HG02943 (cell line): ENCODE results near the gene CARD10.

Source experiments
- ATAC-seq: cut with Tn5 transposase; IDR thresholded peaks from one replicate; pipeline ENCODE4 v1.9.1; 2021; ENCODE audit warnings: mild to moderate bottlenecking, low read depth, moderate library complexity; ENCODE audit not compliant: unreplicated experiment

CARD10 gene

DNA sequence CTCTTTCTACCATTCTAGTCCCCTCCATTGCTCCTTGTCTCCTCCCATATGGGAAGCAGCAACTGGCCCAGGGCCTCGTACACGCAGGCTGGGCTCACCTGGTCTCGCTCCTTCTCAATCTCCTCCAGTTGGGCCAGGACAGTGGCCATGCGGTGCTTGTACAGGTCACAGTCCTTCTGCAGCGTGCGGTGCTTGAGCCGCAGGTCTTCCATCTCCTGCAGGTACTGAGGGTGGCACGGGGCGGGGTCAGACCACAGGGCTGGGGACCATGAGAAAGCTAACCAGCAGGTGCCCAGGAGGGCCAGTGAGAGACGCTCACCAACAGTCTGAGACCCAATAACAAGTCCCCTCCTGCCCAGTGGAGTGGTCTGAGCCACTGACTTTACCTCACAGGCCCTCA is 11.5 kb downstream of the CARD10 start:
- ATAC-seq = no peak

DNA sequence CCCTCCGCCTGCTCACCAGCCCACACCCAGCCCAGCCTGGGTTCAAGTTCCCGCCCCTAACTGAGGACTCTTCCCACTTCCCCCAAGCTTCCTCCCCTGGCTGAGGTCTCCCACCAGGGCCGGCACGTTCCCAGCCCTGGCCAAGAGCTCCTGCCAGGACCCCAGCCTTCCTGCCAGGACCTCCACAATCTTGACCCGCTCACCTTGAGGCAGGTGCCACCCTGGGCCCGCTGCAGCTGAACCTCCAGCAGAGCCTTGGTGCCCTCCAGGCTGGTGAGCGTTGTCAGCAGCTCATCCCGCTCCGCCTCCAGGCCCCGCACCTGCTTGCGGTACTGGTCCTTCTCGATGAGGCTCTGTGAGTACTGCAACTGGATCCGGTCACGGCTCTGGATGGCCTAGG is 13.2 kb downstream of the CARD10 start:
- no peak for ATAC-seq

DNA sequence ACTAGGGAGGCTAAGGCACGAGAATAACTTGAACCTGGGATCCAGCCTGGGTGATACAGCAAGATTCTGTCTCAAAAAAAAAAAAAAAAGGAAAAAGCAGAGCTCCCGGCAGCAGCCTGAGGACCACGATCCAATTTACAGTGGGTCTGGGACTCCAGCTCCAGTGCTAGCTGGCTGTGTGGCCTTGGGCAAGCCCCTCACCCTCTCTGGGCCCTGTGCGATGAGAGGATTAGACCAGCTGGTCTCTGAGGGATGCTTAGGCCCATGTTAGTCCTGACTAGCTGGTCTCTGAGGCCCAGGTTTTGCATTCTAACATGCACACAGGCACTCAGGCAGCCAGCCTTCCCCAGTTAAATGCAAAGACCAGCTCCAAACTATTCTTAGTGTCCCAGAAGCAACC is 13.7 kb downstream of the CARD10 start:
- no peak for ATAC-seq

DNA sequence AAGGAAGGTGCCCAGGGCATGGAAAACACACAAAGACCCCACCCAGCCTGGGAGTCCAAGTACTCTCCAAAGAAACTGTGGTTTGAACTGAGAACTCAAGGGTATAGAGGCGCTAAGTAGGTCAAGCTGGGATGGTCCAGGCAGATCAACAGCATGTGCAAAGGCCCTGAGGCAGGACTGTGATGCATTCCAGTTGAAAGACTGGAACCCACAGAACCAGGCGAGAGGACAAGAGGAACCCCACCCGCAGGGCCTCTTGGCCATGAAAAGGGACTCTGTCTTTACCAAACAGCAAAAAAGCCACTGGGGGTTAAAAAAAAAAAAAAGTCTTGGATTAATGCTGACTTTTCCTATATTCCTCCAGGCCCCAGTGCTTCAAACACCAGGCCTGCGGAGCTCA is 14.3 kb downstream of the CARD10 start:
- no peak for ATAC-seq

GRCh38 chr22:37503850-37504249 is 15.4 kb downstream of the CARD10 start:
- ATAC-seq = no peak

DNA sequence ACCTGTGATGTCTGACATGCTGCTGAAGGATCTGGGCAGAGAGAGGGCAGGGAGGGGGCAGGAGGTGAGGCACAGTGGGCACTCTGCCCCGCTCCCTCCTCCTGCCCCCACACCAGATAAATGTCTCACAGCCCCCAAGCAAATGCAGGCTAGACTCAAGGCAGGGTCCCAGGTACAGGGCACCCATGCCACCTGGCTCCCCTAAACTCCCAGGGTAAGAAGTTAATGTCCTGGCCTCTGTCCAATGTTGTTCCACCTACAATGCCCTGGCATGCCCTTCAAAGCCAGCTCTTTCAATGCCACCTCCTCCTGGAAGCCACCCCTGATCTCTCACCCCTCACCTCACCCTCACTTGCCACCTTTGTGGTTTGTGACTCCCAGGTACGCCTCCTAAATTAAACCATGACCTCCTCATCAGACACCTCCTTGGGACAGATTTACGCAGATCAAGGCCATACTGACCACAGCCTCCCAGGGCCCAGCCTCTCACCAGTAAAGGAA is 16.0 kb downstream of the CARD10 start:
- ATAC-seq = no peak

DNA sequence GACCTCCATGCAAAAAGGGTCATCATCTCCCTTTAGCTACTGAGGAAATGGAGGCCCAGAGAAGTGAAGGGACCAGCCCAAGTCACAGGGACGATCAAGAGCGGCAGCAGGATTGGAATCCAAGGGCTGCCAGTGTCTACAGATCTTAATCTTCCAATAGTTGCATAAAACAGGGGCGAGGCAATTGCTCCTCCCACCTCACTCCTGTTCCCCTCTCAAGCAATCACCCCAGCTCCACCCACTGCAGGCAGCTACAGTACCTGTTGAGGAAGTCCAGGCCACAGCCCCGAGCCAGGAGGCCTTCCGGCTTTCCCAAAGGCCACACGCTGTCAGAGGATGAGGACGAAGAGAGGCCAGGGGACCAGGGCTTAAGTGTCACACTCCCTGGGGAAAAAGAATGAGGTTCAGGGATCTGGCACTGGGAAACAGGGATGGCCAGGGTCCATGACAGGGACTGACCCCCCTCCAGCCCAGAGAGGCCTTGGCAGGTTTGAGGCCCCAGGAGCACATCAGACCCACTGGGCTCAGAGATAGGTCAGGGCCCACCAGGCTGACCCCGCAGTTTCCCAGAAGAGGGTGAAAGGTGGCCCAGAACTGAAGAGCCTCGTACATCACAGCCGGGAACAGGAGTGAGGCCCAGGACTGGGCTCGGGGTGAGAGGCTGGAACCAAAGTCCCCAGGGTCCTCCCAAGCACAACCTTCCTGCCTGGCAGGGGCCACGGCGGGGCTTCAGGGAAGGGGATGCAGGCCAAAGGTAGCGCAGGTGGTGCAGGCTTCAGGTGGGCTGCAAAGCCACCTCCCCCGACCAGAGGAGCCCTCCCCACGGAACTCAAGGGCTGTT is 16.7 kb downstream of the CARD10 start:
- ATAC-seq = no peak

- ATAC-seq = no peak
Measured at GRCh38 chr22:37501610-37502341, 17.4 kb downstream of the CARD10 start.

GRCh38 chr22:37500745-37501609 is 18.2 kb downstream of the CARD10 start:
- ATAC-seq = no peak

GRCh38 chr22:37499789-37500540 is 19.2 kb downstream of the CARD10 start:
- no peak for ATAC-seq

DNA sequence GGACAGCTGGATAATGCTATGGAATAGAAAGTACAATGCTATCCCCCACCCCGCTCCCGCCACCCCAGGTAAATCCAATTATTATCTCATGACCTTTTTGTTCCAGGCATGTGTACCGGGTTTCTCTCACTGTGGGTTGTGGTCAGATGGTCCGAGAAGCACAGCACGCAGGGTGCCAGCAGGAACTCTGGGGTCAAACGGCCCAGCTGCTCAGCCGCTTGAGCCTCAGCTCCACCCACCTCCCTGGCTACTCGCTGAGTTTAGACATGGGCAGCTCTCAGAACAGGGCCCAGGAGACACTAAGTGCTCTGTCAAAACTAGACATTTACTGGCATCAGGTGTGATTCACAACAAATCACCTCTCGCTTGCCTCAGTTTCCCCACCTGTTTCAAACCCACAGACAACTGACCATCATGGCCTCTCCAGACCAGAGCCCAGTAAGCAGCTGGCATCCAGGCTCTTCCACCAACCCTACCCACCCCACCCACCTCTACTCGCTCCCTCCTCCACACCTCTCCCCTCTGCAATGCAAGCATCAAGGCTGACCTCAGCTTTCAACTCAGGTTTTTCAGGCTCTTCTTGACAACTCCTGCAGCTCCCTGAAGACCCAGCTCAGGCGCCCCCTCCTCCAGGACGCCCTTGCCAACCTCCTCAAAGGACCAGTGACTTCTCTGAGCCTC is 20.0 kb downstream of the CARD10 start:
- no peak for ATAC-seq

DNA sequence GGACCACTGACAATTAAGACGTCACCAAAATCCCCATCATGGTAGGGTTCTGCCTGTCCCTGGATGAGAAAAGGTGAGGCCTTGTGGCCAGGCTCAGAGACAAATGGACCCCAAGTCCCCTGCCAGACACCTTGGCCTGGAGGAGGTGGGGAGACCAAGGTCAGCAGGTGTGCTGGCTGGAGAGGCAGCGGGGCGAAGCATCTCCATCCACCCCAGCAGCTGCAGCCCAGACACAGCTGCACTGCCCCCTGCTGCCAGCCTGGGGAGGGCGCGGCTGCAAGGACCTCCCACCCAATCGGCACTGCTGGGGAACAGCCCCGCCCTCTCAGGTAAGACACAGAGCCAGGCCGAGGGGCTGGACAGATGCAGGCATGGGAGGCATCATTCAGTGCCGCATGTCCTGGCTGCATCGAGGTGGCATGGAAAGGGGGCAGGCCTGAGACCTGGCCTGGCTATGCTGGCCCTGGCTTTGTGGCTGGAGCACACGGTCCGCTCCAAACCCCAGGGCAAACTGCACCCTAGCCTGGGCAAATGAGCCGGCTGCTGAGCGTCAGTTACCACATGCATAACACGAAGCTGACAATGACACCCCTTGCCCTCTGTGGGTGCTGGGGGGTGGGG is 20.8 kb downstream of the CARD10 start:
- ATAC-seq = no peak

DNA sequence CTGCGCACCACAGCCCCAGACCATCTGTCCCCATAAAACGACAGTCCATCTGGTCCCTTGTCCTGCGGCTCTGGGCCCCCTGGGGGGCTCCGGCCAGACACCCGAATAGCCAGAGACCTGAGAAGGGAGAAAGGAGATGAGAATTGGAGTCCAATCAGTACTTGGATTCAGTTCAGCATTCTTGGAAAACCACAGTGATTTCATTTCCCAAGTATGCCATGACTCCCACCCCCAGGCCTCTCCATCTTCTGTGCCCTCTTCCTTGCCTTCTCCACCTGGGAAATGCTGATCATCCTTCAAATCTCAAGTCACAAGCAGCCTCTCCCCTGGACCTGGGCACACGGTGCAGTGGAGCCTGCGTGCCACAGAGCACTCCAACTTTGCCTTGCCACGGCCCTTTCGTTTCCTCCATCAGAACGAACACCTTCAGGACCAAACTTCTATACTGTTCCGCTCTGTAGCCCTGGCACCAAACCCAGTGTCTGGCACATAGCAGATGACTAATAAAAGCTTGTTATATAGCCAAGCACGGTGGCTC is 22.1 kb downstream of the CARD10 start:
- no peak for ATAC-seq

DNA sequence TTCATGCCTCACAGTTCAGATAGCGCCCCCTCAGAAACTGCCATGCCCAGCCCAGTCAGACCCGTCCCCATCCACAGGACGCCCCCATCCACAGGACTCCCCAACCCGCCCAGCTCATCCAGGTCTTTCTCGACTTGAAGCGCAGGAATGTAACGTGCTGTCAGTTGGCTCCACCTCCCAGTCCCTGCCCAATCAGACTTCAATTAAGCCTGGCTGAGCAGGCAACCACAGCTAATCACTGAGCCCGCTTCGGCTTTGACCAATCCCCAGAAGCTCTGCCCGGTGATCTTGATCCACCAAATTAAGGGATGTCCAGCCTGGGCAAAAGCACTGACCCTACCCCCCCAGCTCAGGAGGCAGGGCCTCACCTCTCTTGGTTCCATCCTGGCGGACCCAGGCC is 22.6 kb downstream of the CARD10 start:
- no peak for ATAC-seq

DNA sequence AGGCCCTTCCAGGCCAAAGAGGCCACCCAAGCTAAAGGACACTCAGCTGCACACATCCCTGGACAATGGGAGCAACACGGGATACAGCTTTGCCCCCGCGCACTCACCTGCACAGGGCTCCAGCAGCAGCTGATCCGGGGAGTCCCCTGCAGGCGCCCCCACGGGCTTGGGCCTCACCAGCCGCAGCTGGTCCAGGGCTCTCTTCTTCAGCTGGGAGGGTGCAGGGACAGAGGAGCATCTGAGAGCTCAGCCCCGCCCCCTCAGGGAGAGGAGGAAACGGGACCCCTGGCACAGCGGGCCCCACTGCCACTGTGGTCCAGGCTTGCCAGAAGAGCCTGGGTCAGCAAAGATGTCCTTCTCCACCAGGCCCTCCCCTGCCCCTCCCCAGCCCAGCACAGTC is 25.2 kb downstream of the CARD10 start:
- no peak for ATAC-seq

GRCh38 chr22:37492428-37493344 is 26.5 kb downstream of the CARD10 start:
- no peak for ATAC-seq

DNA sequence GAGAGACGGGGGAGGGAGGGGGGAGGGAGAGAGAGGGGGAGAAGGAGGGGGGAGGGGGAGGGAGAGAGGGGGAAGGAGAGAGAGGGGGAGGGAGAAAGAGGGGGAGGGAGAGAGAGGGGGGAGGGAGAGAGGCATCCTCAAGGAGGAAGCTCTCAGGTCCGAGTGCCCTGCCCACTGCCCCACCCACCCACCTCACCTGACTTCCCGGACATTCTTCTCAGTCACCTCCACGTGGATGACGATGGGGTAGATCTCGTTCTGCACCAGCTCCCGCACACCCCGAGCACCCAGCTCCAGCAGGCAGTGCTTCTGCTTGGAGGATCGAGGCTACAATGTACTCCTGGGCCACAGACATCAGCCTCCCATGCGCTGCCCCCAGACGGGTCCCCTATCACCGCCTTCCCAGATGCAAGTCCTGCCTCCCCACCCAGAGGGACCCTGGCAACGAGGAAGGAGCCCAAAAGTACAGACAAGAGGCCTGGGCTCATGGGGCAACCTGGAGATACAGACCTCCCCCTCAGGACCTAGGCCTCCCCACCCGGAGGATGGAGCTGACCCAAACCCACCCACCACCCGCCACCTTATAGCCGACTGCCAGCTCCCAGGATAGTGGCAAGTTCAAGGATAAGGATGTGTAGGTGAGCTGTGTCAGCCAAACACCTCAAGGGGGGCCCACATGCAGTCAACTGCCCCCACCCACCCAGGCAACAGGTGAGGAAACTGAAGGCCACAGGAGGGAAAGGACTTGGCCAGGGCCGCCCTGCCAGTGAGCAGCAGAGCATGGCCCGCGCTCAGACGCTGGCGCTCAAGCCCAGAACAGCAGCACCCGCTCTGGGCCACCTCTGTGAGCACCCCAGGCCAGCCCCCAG is 27.4 kb downstream of the CARD10 start:
- ATAC-seq = no peak
